HG03045 (cell line): ENCODE measurements around the gene CYP2A13.
"Not testable (repeated sequence)": the region's sequence is repeated elsewhere in the genome, so short reads cannot be mapped to it uniquely, and the experiment has no call there.

Source experiments
- ATAC-seq: cut with Tn5 transposase; IDR thresholded peaks from one replicate; pipeline ENCODE4 v1.9.1; 2021; ENCODE audit warnings: mild to moderate bottlenecking, moderate library complexity; ENCODE audit not compliant: unreplicated experiment

CYP2A13 gene, protein sequence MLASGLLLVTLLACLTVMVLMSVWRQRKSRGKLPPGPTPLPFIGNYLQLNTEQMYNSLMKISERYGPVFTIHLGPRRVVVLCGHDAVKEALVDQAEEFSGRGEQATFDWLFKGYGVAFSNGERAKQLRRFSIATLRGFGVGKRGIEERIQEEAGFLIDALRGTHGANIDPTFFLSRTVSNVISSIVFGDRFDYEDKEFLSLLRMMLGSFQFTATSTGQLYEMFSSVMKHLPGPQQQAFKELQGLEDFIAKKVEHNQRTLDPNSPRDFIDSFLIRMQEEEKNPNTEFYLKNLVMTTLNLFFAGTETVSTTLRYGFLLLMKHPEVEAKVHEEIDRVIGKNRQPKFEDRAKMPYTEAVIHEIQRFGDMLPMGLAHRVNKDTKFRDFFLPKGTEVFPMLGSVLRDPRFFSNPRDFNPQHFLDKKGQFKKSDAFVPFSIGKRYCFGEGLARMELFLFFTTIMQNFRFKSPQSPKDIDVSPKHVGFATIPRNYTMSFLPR

DNA sequence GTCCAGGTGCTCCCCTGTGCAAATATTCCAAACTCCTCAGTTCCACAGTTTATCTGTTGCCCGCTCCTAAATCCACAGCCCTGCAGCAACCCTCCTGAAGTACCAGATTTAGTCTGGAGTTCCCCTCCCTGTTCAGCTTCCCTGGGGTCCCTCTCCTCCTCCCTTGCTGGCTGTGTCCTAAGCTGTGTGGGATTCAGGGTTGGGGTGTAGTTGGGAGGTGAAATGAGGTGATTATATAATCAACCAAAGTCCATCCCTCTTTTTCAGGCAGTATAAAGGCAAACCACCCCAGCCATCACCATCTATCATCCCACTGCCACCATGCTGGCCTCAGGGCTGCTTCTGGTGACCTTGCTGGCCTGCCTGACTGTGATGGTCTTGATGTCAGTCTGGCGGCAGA is at the start of gene CYP2A13:
Gene CYP2A13 (plus strand): TSS at position 301 of the 400 bp plus-strand sequence. CDS start 21 bp downstream, at position 322.
- no peak for ATAC-seq

DNA sequence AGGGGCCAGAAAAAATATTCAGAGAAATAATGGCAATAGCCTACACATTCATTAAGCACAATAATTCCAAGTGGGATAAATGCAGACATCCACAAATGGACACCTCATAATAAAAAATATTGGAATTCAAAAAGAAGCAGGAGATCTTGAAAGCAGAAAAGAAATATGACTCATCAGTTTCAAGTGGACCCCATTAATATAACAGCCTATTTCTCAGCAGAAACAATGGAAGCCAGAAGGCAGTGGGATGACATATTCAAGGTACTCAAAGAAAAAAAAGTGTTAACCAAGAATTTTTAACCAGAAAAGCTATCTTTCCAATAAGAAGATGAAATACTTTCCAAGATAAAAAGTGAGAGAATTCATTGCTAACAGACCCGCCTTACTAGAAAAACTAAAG is 48.4 kb upstream of the CYP2A13 start:
- ATAC-seq = no peak

DNA sequence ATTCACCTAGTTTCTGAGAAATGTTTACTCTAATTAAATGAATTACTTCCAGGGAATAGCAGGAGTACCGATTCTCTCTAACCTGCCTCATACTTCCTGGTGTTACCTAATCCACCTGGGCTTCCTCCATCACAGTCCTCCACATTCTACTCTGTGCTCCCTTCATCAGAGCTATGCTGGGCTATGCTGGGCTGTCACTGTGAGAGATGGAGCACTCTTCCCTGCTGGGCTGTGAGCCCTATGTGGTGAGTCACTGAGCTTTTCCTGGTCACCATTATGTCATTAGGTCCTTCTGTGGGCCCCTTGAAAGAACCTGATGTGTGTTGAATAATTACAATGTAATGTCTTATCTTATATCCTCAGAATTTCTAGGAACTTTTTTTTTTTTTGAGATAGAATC is 43.2 kb upstream of the CYP2A13 start:
- not testable (repeated sequence) for ATAC-seq

DNA sequence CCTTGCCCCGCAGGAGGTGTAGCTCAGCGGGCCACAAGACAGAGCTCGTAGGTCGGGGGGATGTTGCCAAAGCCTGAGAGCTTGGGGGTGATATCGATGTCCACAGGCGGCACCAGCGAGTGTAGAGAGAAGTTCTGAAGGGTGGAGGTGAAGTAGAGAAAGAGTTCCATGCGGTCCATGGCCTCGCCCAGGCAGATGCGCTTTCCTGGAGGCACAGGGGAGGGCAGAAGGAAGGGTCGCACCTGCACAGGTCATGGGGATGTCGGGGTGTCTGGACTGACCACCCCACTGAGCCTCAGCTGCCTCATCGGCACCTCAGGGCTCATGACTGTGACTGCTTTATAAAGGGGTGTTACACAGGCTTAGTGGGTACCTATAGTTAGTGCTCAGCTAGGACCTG is 37.8 kb upstream of the CYP2A13 start:
- no peak for ATAC-seq

DNA sequence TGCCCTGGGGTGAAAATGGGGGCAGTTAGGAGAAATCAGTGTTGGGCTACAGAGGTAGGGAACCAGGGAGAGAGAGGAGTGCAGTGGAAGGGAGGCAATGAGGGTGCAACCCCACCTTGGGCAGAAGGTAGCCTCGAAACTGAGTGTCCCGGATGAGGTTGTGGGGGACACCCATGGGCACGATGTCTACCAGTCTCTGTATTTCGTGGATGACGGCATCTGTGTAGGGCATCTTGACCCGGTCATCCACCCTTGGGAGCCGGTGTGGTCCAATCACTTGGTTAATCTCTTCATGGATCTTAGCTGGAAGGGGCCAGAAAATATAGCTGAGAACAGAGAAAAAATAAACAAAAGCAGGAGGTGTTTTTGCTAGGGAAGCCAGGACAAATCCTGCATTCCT is 36.1 kb upstream of the CYP2A13 start:
- ATAC-seq = not testable (repeated sequence)

DNA sequence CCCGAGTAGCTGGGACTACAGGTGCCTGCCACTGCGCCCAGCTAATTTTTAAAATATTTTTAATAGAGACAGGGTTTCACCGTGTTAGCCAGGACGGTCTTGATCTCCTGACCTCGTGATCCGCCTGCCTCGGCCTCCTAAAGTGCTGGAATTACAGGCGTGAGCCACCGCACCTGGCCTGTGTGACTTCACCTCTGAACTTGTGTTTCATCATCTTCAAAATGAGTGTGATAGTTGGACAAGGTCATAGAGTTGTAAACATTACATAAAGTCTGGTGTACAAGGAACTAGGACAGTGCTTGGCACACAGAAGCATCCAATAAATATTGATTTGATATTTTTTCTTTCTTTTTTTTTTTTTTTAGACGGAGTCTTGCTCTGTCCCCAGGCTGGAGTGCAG is 34.9 kb upstream of the CYP2A13 start:
- not testable (repeated sequence) for ATAC-seq

DNA sequence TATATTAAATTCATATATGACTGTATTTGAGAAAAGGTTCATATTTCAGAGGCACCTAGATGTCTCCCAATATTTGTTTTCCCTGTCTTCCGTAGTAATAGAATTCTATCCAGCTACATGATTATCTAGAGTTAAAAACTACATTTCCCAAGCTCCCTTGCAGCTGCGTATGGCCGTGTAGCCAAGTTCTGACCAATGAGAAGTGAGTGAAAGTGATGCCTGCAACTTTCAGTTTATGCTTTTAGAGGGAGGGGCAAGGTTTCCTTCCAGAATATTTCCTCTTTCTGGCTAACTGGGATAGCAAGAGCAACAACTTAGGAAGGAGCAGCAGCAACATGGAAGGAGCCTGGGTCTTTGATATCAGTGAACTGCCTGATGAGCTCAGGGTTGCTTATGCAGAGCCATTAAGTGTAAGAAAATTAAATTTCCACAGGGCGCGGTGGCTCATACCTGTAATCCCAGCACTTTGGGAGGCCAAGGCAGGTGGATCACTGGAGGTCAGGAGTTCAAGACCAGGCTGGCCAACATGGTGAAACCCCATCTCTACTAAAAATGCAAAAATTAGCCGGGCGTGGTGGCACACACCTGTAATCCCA is 23.2 kb upstream of the CYP2A13 start:
- no peak for ATAC-seq

DNA sequence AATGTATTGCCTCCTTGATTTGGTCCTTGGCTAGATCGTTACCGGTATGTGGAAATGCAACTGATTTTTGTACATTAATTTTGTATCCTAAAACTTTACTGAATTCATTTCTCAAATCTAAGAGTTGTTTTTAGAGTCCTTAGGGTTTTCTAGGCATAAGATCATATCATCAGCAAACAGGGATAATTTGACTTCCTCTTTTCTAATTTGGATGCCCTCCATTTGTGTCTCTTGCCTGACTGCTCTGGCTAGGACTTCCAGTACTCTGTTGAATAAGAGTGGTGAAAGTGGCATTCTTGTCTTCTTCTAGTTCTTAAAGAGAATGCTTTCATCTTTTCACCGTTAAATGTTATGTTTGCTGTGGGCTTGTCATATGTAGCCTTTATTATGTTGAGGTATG is 12.0 kb upstream of the CYP2A13 start:
- ATAC-seq = no peak

DNA sequence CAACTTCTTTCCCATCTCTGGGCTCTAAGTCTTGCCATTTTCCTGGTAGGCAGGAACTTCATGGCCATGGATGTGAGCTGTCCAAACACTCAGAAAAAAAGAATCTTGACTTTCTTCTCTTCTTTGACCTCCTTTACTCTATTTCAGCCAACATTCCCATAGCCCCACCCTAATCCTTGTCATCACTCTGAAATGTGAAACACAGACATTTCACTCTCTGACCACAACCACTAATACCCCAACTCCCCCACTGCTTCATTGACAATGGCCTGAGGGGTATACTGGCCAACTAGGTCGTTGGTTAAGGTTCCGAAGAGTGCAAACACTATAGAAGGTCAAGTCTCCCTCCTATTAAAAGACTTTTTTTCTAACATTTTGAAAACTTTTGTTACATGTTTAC is 4.7 kb upstream of the CYP2A13 start:
- no peak for ATAC-seq

DNA sequence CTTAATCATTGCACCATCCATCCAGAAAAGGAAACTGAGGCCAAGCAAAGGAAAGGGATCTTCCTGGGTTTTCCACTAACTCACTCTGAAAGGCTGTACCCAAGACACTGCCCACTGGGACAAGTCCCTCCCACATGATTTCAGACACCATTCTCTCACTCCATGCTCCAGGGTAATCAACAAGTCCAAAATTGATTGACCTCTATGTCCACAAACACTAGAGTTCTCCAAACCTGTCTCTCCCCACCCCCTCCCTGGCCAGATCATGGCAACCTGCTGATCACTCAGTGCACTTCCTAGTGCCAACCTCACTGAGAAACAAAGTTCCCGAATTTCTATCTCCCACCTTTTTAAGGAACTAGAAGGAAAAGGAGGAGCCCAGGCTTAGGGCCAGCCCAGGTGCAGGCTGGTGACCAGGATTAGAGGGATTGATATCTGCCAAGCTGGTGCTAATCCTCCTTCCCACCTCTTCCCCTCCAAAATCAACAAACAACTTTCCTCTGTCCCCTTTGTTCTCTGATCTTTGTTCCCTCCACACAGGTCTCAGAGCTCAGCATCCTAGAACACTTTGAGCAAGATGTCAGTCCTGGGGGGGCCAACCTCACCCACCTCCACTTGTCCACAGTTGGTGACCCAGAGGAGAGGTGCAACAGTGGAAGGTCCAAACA is 2.4 kb upstream of the CYP2A13 start:
- ATAC-seq = no peak

DNA sequence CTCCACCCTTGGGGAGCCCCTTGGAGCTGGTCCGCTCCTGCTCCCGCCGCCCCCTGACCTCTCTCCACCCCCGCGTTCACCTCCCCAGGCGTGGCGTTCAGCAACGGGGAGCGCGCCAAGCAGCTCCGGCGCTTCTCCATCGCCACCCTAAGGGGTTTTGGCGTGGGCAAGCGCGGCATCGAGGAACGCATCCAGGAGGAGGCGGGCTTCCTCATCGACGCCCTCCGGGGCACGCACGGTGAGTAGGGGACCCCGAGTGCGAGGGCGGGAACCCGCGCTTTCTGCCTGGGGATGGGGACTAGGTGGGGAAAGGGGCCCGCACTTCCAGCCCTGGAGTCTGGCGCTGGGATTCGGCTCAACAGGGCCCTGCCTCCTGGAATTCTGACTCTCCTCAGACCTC is 1.7 kb downstream of the CYP2A13 start:
- ATAC-seq = no peak

DNA sequence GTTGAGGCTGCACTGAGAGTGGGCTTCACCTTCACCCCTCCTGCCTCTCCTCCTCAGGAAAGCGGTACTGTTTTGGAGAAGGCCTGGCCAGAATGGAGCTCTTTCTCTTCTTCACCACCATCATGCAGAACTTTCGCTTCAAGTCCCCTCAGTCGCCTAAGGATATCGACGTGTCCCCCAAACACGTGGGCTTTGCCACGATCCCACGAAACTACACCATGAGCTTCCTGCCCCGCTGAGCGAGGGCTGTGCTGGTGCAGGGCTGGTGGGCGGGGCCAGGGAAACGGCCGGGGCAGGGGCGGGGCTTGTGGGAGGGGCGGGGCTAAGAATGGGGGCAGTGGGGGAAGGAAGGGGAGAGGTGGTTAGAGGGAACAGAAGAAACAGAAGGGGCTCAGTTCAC is 7.5 kb downstream of the CYP2A13 start:
- no peak for ATAC-seq

DNA sequence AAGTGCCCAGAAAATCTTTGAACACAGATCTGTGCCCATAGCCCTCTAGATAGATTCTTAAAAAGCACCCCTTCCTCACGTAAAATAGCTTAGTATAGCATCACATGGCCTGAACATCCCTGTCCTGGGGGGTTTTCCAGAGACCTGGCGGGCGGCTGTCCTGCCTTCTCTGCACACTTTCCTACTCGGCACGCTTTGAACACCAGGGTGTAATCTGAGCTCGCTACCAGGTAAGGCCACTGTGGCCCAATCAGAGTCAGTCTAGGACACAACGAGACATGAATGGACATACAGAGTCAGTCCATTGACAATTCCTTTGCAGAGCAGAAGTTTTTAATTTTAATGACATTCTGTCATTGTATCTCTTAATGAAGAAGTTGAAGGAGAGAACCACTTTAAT is 8.1 kb downstream of the CYP2A13 start:
- no peak for ATAC-seq

DNA sequence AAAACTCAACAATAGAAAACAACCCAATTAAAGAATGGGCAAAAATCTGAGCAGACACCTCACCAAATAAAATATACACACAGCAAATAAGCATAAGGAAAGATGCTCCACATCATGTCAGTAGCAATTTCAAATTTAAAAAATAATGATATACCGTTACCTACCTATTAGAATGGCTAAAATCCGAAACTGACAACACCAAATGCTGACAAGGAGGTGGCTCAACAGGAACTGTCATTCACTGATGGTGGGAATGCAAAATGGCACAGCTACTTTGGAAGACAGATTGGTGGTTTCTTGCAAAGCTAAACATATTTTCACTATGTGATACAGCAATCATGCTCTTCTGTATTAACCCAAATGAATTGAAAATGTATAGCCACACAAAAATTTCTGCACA is 9.1 kb downstream of the CYP2A13 start:
- ATAC-seq = no peak

DNA sequence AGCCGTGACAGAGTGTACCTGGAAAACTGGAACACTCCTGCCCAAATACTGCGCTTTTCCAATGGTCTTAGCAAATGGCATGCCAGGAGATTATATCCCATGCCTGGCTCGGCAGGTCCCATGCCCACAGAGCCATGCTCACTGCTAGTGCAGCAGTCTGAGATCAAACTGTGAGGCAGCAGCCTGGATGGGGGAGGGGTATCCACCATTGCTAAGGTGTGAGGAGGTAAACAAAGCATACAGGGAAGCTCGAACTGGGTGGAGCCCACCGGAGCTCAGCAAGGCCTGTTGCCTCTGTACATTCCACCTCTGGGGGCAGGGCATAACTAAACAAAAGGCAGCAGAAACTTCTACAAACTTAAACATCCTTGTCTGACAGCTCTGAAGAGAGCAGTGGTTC is 10.5 kb downstream of the CYP2A13 start:
- ATAC-seq = no peak

DNA sequence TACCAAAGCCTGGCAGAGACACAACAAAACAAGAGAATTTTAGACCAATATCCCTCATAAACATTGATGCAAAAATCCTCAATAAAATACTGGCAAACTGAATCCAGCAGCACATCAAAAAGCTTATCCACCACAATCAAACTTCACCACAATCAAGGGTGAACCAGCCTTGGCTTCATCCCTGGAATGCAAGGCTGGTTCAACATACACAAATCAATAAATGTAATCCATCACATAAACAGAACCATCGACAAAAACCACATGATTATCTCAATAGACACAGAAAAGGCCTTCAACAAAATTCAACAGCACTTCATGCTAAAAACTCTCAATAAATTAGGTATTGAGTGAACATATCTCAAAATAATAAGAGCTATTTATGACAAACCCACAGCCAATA is 14.0 kb downstream of the CYP2A13 start:
- ATAC-seq = not testable (repeated sequence)

DNA sequence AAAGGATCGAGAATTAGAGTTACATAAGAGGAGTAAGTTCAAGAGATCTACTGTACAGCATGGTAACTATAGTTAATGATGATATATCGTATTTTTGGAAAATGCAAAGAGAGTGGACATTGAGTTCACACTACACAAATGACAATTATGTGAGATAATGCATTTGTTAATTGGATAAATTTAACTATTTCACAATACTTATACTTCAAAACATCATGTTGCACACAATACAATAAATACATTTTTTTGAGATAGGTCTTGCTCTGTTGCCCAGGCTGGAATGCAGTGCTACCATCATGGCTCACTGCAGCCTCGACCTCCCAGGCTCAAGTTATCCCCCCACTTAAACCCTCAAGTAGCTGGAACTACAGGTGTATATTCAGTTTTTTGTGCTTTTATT is 17.9 kb downstream of the CYP2A13 start:
- no peak for ATAC-seq

DNA sequence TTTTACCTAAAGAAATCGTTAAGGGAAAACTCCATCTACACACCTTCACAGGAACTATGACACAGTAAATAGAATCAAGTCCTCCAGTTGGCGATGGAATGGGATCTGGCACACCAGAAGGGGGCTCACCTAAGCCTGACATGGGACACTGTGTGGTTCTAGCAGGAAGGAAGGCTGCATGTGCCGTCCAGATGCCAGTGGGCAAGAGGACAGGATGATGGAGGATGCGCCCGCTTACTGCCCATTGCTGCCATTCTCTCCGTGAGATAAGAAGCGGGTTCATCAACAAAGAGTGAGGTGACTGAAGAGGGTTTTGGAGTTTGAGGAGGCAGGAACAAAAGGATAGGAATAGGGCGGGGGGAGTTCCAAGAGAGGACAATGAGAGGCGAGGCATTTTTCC is 23.0 kb downstream of the CYP2A13 start:
- ATAC-seq = no peak

DNA sequence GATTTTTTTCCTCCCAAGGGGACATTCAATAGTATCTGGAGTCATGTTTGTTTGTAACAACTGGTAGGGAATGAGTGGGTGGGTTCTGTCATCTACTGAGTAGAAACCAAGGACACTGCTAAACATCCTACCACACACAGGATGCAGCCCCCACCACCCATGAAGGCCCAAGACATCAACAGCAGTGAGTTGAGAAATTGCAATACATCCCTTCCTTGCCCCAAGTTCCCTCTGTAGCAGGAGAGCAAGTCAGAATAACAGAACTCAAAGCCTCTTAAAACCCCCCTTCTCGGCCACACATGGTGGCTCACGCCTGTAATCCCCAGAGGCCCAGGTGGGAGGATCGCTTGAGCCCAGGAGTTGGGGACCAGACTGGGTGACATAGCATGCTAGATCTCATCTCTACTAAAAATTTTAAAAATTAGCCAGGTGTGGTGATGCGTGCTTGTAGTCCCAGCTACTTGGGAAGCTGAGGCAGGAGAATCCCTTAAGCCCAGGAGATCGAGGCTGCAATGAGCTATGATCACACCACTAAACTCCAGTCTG is 23.6 kb downstream of the CYP2A13 start:
- no peak for ATAC-seq

DNA sequence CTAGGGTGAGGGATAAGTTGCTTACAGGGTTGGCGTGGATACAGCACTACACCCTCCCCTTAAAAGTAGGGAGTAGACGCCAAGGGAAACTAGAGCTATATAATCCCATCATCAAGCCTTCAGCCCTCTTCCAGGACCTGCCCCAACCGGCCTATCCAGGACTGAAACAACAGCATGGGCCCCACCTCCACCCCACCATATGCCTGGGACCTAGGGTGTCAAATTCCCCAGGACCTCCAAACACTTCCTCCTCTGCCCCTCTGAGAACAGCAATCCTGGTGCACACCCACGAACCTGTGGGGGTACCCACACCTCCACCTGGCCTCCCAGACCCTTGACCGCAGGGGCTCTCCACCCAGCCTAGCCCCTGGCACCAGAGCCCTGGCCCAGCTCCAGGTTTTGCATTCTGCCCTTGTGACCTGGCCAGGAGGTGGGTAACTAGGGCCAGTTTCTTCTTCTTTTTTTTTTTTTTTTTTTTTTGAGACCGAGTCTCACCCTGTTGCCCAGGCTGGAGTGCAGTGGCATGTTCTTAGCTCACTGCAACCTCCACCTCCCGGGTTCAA is 24.6 kb downstream of the CYP2A13 start:
- ATAC-seq = no peak

DNA sequence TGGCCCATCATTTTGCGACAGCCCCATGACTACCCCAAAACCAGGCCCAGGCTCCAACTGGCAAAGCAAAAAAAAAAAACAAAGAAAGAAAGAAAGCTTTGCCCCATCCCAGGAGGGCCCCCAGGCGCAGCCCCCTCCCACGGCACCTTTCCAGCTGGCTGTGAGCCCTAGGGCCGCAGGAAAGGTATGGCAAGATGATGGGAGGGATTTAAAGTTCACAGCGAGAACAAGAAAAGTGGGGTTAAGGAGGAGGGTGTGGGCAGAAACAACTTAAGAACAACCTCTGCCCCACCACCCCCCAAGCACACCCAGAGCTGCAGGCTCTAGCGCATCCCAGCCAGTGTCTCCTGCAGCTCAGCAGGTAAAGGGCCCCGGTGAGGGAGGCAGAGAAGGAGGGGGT is 25.9 kb downstream of the CYP2A13 start, which contains the start of gene CYP2F1:
Gene CYP2F1 (plus strand): TSS at position 301 of the 400 bp plus-strand sequence. CDS start 1,757 bp downstream, outside the sequence.
- no peak for ATAC-seq
